ENCODE results near the gene TACC2.
A peak's percentile ranks its signal among the peaks of the same experiment; 100 is the strongest.
"Not testable (repeated sequence)": the region's sequence is repeated elsewhere in the genome, so short reads cannot be mapped to it uniquely, and the experiment has no call there.

Gene TACC2

DNA sequence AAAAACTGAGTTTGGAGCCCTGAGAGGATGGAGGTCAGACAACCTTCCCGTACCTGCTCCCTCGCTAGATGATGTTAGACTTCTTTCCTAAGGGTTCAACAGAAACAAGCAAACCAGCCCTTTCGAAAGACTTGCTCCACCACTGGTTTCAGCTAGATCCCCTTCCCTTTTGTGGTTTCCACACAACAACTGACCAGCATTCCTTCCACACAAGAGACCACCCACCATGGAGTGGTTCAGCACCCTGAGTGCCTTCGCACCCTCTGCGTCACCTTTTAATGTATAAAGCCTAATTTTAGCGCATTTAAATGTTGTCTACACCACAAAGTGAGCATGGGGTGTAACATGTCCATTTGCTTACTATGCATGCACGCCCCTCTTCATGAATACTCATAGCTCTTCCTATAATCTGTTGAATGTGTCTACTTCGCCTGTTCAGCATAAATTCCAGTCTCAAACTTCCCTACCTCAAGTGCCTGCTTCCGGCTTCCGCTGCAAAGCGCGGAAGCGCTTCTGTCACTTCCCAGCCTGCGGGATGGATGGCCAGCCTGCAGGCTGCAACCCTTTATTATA, 69.0 kb downstream of the TACC2 start:
- TF ChIP-seq, protein P1, sequence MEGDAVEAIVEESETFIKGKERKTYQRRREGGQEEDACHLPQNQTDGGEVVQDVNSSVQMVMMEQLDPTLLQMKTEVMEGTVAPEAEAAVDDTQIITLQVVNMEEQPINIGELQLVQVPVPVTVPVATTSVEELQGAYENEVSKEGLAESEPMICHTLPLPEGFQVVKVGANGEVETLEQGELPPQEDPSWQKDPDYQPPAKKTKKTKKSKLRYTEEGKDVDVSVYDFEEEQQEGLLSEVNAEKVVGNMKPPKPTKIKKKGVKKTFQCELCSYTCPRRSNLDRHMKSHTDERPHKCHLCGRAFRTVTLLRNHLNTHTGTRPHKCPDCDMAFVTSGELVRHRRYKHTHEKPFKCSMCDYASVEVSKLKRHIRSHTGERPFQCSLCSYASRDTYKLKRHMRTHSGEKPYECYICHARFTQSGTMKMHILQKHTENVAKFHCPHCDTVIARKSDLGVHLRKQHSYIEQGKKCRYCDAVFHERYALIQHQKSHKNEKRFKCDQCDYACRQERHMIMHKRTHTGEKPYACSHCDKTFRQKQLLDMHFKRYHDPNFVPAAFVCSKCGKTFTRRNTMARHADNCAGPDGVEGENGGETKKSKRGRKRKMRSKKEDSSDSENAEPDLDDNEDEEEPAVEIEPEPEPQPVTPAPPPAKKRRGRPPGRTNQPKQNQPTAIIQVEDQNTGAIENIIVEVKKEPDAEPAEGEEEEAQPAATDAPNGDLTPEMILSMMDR (IDR thresholded peaks at IDR 0.05; ENCODE audit: low read depth, low read length, missing control alignments), result no peak
- DNase-seq (ENCODE audit: extremely low read depth, low read depth), result no peak
- H3K4me3 ChIP-seq (replicated peaks; ENCODE audit: low read depth, low read length), result no peak overlapping the region

DNA sequence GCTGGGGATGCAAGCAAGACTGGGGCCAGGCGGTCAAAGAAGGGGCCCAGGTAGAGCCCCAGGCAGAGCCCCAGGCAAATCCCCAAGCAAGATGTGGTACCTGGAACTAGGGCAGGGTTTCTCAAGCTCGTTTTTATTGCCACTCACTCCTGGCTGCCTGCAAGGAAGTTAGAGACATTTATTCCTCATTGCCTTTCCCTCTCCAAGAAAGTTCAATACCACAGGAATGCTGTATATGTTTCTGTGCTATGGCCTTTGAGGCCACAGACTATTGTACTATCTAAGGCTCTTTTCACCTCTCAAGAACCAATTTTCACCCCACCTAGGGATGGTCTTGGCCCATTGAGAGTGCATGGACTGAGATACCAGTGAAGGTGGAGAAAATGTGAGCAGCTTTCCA, 71.3 kb downstream of the TACC2 start:
- H3K4me3 ChIP-seq (replicated peaks; ENCODE audit: low read depth, low read length), result no peak overlapping the region
- TF ChIP-seq, protein P1 (IDR thresholded peaks at IDR 0.05; ENCODE audit: low read depth, low read length, missing control alignments), result no peak
- no peak for DNase-seq (ENCODE audit: extremely low read depth, low read depth)

DNA sequence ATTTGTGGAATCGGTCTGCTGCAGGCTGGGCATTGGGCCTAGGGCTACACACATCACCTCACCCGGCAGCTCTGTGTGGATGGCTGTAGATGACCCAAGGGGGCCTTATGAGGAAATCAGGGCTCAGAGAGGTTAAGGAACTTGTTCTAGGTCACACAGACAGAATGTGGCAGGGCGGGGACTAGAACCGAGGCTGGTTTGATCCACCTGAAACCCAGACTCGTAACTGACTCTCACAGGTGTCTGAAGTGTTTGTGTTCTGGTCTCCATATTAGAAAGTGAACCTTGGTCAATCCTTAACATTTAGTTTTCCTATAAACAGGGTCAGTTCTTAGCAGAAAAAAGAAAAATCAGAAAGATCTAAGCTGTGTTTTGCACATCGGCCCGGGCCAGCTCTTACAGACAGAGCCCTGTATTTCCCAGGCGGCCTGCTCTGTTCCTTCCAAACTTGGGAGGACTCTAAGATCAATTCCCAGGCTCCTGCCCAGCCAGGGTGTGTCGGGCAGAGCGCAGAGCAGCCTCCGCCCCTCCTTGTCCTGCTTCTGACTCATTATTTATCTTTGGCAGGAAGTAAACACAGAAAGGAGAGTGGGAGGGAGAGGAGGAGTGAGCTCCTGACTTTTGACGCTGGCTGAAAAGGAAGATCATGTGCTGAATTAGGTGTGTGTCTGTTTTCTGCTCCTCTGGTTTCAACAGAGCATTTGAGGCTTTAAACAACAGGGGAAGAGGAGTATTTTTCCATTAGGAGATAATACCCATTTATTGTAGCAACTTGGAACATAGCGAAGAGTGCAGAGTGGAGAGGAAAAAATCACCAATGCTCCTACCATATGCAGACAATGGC, 74.1 kb downstream of the TACC2 start:
- DNase-seq (ENCODE audit: extremely low read depth, low read depth), result peak; percentile 83
- TF ChIP-seq, protein P1 (IDR thresholded peaks at IDR 0.05; ENCODE audit: low read depth, low read length, missing control alignments), result no peak
- no peak overlapping the region for H3K4me3 ChIP-seq (replicated peaks; ENCODE audit: low read depth, low read length)

DNA sequence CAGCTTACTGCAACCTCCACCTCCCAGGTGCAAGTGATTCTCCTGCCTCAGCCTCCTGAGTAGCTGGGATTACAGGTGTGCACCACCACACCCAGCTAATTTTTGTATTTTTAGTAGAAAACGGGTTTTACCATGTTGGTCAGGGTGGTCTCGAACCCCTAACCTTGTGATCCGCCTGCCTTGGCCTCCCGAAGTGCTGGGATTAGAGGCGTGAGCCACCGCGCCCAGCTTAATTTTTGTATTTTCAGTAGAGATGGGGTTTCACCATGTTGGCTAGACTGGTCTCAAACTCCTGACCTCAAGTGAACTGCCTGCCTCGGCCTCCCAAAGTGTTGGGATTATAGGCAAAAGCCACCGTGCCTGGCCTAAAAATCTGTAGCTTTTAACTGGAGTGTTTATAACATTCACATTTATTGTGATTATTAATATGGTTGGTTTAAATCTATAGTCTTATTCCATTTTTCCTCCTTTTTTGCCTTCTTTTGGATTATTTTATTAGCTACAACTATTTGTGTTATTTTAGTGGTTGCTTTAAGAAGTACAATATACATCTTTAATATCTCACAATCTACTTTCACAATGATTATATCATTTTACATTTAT, 77.5 kb downstream of the TACC2 start:
- not testable (repeated sequence) for DNase-seq (ENCODE audit: extremely low read depth, low read depth); H3K4me3 ChIP-seq (replicated peaks; ENCODE audit: low read depth, low read length)

DNA sequence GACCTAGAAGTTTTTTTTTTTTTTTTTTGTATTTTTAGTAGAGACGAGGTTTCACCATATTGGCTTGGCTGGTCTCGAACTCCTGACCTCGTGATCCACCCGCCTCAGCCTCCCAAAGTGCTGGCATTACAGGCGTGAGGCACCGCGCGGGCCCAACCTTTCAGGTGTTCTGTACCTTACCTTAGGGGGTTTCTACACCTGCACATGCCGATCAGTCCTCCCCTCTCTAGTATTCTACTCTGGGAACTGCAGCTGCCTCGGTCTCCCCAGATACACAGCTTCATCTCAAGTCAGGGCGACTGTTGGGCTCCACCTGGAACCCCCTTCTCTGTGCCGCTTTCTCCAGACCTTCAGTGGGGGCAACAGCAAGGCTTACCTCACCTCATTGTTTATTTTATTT, 79.9 kb downstream of the TACC2 start:
- no peak for DNase-seq (ENCODE audit: extremely low read depth, low read depth)
- H3K4me3 ChIP-seq (replicated peaks; ENCODE audit: low read depth, low read length), result no peak overlapping the region
- TF ChIP-seq, protein P1 (IDR thresholded peaks at IDR 0.05; ENCODE audit: low read depth, low read length, missing control alignments), result no peak

DNA sequence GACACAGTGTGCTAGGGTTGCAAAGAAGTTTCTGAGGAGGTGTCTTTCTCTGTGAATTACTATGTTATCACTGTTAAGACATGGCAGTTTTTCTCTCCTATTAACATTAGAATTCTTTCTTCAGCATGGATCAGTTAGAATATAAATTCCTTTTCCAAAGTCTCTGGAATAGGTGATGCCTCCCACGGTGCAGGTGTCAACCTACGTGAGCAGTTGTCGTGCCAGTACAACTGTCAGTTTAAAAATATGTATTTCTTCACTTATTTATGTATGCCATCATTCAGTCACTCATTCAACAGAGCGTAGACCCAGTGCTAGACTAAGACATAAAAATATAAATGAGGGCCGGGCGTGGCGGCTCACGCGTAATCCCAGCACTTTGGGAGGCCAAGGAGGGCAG, 83.5 kb downstream of the TACC2 start:
- DNase-seq (ENCODE audit: extremely low read depth, low read depth), result no peak

DNA sequence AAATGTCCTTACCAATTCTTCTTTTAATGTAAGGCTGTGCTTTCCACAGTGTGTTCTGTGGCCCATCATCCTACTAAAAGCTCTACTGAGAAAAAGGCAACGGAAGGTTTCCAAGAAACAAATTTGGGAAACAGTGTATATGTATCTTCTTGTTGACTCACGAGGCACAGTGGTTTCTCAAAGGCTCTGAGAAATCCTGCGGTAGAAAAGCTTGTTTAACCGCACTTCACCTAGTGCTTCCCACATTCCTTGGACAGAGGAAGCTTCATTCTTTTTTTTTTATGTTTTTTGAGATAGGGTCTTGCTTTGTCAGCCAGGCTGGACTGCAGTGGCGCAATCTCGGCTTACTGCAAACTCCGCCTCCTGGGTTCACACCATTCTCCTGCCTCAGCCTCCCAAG, 84.5 kb downstream of the TACC2 start:
- no peak overlapping the region for H3K4me3 ChIP-seq (replicated peaks; ENCODE audit: low read depth, low read length)
- TF ChIP-seq, protein P1 (IDR thresholded peaks at IDR 0.05; ENCODE audit: low read depth, low read length, missing control alignments), result no peak
- no peak for DNase-seq (ENCODE audit: extremely low read depth, low read depth)

More for the DNA sequence above, 83.5 kb downstream of the TACC2 start:
- H3K4me3 ChIP-seq (replicated peaks; ENCODE audit: low read depth, low read length), result no peak overlapping the region
- TF ChIP-seq, protein P1 (IDR thresholded peaks at IDR 0.05; ENCODE audit: low read depth, low read length, missing control alignments), result no peak
